GM12873 (cell line): ENCODE measurements around the gene SNRPD3.

Experiments
- TF ChIP-seq, protein P1 (sequence below): IDR thresholded peaks from 2 replicates; pipeline ENCODE4 v1.5.1; 2012; ENCODE audit warnings: low read depth, mild to moderate bottlenecking, moderate library complexity, low read length, control low read depth; ENCODE audit not compliant: insufficient read depth; ENCODE audit errors: missing control alignments

The SNRPD3 gene

DNA sequence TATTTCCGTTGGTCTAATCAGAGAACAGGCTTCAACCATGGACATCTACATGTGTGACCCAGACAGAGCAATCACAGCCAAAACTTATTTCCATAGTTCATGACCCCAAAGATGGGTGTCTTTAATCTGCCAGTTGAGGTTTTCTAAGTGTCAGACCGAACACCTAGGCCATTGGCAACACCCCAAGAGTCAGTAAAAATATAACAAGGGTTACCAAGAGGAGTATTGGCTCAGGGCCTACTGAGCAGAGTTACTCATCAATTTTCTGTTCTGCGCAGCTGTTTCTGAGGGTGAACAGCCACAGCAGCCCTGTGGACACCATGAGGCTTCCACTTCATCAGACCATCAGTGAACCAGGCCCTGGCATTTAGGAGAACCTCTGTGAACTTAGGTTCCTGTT lies 19.7 kb upstream of the SNRPD3 start:
- TF ChIP-seq, protein P1, sequence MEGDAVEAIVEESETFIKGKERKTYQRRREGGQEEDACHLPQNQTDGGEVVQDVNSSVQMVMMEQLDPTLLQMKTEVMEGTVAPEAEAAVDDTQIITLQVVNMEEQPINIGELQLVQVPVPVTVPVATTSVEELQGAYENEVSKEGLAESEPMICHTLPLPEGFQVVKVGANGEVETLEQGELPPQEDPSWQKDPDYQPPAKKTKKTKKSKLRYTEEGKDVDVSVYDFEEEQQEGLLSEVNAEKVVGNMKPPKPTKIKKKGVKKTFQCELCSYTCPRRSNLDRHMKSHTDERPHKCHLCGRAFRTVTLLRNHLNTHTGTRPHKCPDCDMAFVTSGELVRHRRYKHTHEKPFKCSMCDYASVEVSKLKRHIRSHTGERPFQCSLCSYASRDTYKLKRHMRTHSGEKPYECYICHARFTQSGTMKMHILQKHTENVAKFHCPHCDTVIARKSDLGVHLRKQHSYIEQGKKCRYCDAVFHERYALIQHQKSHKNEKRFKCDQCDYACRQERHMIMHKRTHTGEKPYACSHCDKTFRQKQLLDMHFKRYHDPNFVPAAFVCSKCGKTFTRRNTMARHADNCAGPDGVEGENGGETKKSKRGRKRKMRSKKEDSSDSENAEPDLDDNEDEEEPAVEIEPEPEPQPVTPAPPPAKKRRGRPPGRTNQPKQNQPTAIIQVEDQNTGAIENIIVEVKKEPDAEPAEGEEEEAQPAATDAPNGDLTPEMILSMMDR = no peak

GRCh38 chr22:24540470-24540869 lies 15.3 kb upstream of the SNRPD3 start:
- TF ChIP-seq, protein P1 = no peak

GRCh38 chr22:24541681-24542515 lies 13.9 kb upstream of the SNRPD3 start:
- TF ChIP-seq, protein P1 = no peak

- TF ChIP-seq, protein P1 = no peak
Observed at GRCh38 chr22:24542641-24543040, 13.2 kb upstream of the SNRPD3 start.

- TF ChIP-seq, protein P1 = no peak
Observed at GRCh38 chr22:24543185-24543601, 12.6 kb upstream of the SNRPD3 start.

DNA sequence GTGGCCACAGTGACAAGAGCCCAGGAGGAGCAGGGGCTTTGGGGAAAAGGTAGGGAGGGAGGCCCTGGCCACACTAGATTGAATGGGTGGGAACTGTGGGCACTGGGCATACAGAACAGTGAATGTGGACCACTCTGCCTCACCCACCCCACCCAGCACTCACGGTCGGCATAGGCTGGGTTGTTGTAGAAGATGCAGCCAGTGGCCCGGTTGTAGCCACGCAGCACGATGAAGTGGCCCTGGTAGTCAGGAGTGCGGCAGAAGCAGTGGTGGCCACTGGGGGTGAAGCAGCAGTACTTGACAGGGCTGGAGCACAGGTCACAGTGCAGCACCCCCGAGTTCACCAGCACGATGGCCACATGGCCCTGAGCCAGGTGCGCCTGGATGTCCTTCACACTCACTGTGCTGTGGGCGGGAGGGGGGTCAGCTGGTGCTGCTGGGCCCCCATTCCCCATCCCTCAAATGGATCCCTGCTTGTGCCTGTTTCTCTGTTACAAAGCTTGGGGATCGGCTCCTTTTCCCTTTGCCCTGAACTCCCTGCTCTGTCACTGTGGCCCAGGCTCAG lies 12.0 kb upstream of the SNRPD3 start:
- TF ChIP-seq, protein P1 = no peak

DNA sequence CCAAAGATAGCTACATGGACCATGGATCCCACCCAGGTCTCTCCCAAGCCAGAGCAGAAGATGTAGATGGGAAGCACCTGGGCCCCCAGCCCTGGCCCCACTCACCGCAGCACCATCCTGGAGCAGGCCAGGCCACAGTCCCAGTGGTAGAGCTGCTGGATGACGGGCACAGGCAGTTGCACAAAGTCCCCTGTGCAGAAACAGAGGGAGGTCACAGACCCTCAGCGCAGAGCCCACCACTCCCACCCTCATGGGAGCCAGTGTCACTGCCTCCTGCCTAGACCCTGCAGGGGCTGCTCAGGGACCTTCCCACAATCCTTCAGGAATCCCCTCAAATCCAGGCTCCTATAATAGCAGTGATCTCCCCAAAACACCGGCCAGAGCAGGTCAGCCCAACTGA lies 7.0 kb upstream of the SNRPD3 start:
- TF ChIP-seq, protein P1 = no peak
